HepG2 (cell line): ENCODE measurements around the gene CLEC2D. TPM values are rescaled to one million over a fixed set of nuclear protein-coding genes. Genes with fewer than 3 reads are reported as not detected.

Experiments
- ATAC-seq: fragments of 200-7000 bp; cut with Tn5 transposase; 3 replicates; pipeline ENCODE4 v1.9.1; 2020; ENCODE audit warnings: mild to moderate bottlenecking, moderate library complexity
- BruUV-seq: library from RNA; stranded (reverse); fragments of 400-500 nt; replicated peaks from 2 replicates; lab custom pipeline; 2021; lab: Mats Ljungman, UMichigan
- CTCF ChIA-PET: fragments of 300-600 bp; formaldehyde crosslinking; extraction: SDS; loops from one replicate; lab custom pipeline; 2021; ENCODE audit warnings: low total read pairs, inconsistent platforms, low intra/inter-chr PET ratio; lab: Yijun Ruan, JAX
- POLR2A ChIA-PET: fragments of 350-600 bp; sonication (Branson Sonifier 250); formaldehyde crosslinking; loops from one replicate; lab custom pipeline; 2020; ENCODE audit warnings: antibody characterized with exemption, inconsistent platforms; lab: Yijun Ruan, JAX
- DNase-seq: peaks from one replicate; pipeline ENCODE4 v3.0.0-alpha.2; 2015; ENCODE audit warnings: low spot score
- FAIRE-seq: peaks from 3 replicates; lab custom pipeline; 2011; peaks lifted over from hg19 to GRCh38; lab: Jason Lieb, UNC
- H2AFZ ChIP-seq: one replicate; pipeline ENCODE4 v1.6.1; 2011; ENCODE audit warnings: low read length, inconsistent platforms
- H3K27ac ChIP-seq: fragments of 300-600 bp; 3 replicates; pipeline ENCODE4 v1.8.0; 2011; ENCODE audit warnings: mixed run types, mild to moderate bottlenecking, mixed read lengths, low read length, inconsistent platforms; ENCODE audit not compliant: insufficient read depth; ENCODE audit errors: extremely low read length
- H3K27me3 ChIP-seq, 2 experiments: fragments of 200-600 bp in 1 of 2; 2 replicates in 1 of 2; 3 replicates in 1 of 2; pipeline versions ENCODE4 v1.6.0 to v1.8.0; 2011; ENCODE audit warnings: low read length in 2 of 2, mild to moderate bottlenecking in 2 of 2, moderate library complexity in 2 of 2, inconsistent platforms in 1 of 2; ENCODE audit not compliant: insufficient read depth in 2 of 2, control insufficient read depth in 1 of 2
- H3K36me3 ChIP-seq, 2 experiments: fragments of 200-600 bp in 1 of 2; replicated peaks in 1 of 2; 2 replicates in 1 of 2; 3 replicates in 1 of 2; pipeline versions ENCODE4 v1.5.1 to v1.8.0; 2011; ENCODE audit warnings: low read length in 2 of 2, inconsistent platforms in 1 of 2; ENCODE audit not compliant: insufficient read depth in 2 of 2, control insufficient read depth in 1 of 2
- H3K4me1 ChIP-seq: 2 replicates; pipeline ENCODE4 v1.5.1; 2012; ENCODE audit warnings: low read length, inconsistent platforms; ENCODE audit not compliant: insufficient read depth
- H3K4me2 ChIP-seq: 2 replicates; pipeline ENCODE4 v1.6.0; 2011; ENCODE audit warnings: low read depth, low read length, inconsistent platforms
- H3K4me3 ChIP-seq, 3 experiments: fragments of 200-600 bp in 1 of 3; sonication (generic), shearing (Covaris generic) in 1 of 3; replicated peaks in 1 of 3; 2 replicates each; pipeline ENCODE4 v1.5.1; 2011 to 2016; ENCODE audit warnings: low read length in 3 of 3, inconsistent platforms in 2 of 3, low read depth in 2 of 3, mild to moderate bottlenecking in 2 of 3, control low read depth in 1 of 3, mixed read lengths in 1 of 3; ENCODE audit not compliant: insufficient read depth in 1 of 3
- H3K79me2 ChIP-seq: one replicate; pipeline ENCODE4 v1.6.1; 2011; ENCODE audit warnings: low read length, inconsistent platforms; ENCODE audit not compliant: insufficient read depth
- H3K9ac ChIP-seq: 2 replicates; pipeline ENCODE4 v1.6.0; 2011; ENCODE audit warnings: mild to moderate bottlenecking, low read depth, low read length, inconsistent platforms; ENCODE audit not compliant: insufficient read depth
- H3K9me3 ChIP-seq: 2 replicates; pipeline ENCODE4 v1.5.1; 2012; ENCODE audit warnings: mild to moderate bottlenecking, low read length
- H4K20me1 ChIP-seq: 2 replicates; pipeline ENCODE4 v1.6.0; 2011; ENCODE audit warnings: inconsistent platforms, mild to moderate bottlenecking, low read length, moderate library complexity; ENCODE audit not compliant: insufficient read depth
- AGO1 ChIP-seq: fragments of 200-400 bp; formaldehyde crosslinking; IDR thresholded peaks from 2 replicates; pipeline ENCODE4 v1.6.1; 2017; ENCODE audit warnings: mild to moderate bottlenecking, low read depth, low read length, moderate library complexity; ENCODE audit not compliant: poor library complexity, severe bottlenecking
- HDAC1 ChIP-seq: sonication (generic); formaldehyde crosslinking; IDR thresholded peaks from 2 replicates; pipeline ENCODE4 v1.5.1; 2020; ENCODE audit warnings: mild to moderate bottlenecking, missing genetic modification reagents
- MYPOP ChIP-seq: sonication (generic); formaldehyde crosslinking; IDR thresholded peaks from 2 replicates; pipeline ENCODE4 v1.8.1; 2023; ENCODE audit warnings: mild to moderate bottlenecking, moderate library complexity, missing genetic modification reagents
- POGZ ChIP-seq: sonication (generic); formaldehyde crosslinking; IDR thresholded peaks from 2 replicates; pipeline ENCODE4 v1.4.0; 2020; ENCODE audit warnings: mild to moderate bottlenecking, missing genetic modification reagents
- REL ChIP-seq: sonication (generic); formaldehyde crosslinking; conservative IDR thresholded peaks from 2 replicates; pipeline ENCODE4 v1.8.0; 2022; ENCODE audit warnings: mild to moderate bottlenecking, missing genetic modification reagents, moderate library complexity
- ZFP82 ChIP-seq: sonication (generic); formaldehyde crosslinking; IDR thresholded peaks from 2 replicates; pipeline ENCODE4 v1.5.1; 2020; ENCODE audit warnings: mild to moderate bottlenecking, missing genetic modification reagents, borderline replicate concordance
- ZNF335 ChIP-seq: sonication (generic); formaldehyde crosslinking; IDR thresholded peaks from 2 replicates; pipeline ENCODE4 v1.4.0; 2020; ENCODE audit warnings: missing genetic modification reagents
- ZNF33A ChIP-seq: sonication (generic); formaldehyde crosslinking; IDR thresholded peaks from 2 replicates; pipeline ENCODE4 v1.5.1; 2020; ENCODE audit warnings: missing genetic modification reagents, mild to moderate bottlenecking, moderate library complexity, borderline replicate concordance
- ZNF460 ChIP-seq: sonication (generic); formaldehyde crosslinking; IDR thresholded peaks from 2 replicates; pipeline ENCODE4 v1.5.1; 2020; ENCODE audit warnings: missing genetic modification reagents, mild to moderate bottlenecking, borderline replicate concordance
- ZNF501 ChIP-seq: sonication (generic); formaldehyde crosslinking; IDR thresholded peaks from 2 replicates; pipeline ENCODE4 v1.5.1; 2020; ENCODE audit warnings: mild to moderate bottlenecking, moderate library complexity, missing genetic modification reagents
- ZNF687 ChIP-seq: sonication (generic); formaldehyde crosslinking; IDR thresholded peaks from 2 replicates; pipeline ENCODE4 v1.5.1; 2020; ENCODE audit warnings: mild to moderate bottlenecking, missing genetic modification reagents, moderate library complexity
- WGBS: methylation state at CpG from one replicate; pipeline ENCODE4 v1.1.6; 2017; ENCODE audit warnings: low lambda C conversion rate; 5-methylcytosine and 5-hydroxymethylcytosine counted together
- in situ Hi-C: cut with HindIII; loops from 2 replicates; pipeline ENCODE4 v1.10.0; 2017; ENCODE audit warnings: low pct_unique_long_range_greater_than_20kb; ENCODE audit not compliant: extremely low pct_ligation_motif_present
- intact Hi-C: fragments of 100-400 bp; cut with micrococcal nuclease; formaldehyde crosslinking; loops from one replicate; pipeline ENCODE4 v1.10.0; 2022; ENCODE audit not compliant: unreplicated experiment
- polyA plus RNA-seq, 8 experiments: library from polyadenylated mRNA; depleted of rRNA in 3 of 8; stranded (reverse) in 7 of 8; unstranded in 1 of 8; fragments of >200 nt; fragmentation: Illumina TruSeq in 4 of 8; extraction: Trizol in 4 of 8; gene quantifications; 2 replicates each; pipeline versions ENCODE4 v1.2.1 to v1.2.3, GENCODE V29; 2011 to 2016; ENCODE audit warnings: low read depth in 4 of 8, missing spikeins in 1 of 8, mixed read lengths in 1 of 8; ENCODE audit not compliant: insufficient read depth in 1 of 8
- total RNA-seq, 5 experiments: library from RNA; depleted of rRNA; stranded (reverse); fragments of >200 nt; fragmentation: Illumina TruSeq; extraction: Trizol; gene quantifications; 2 replicates each; pipeline ENCODE4 v1.2.3, GENCODE V29; 2016; ENCODE audit warnings: low read depth in 1 of 5
- TF ChIP-seq, protein P1 (sequence below): sonication (generic); formaldehyde crosslinking; IDR thresholded peaks from 2 replicates; pipeline ENCODE4 v1.4.0; 2020; ENCODE audit warnings: missing genetic modification reagents
- TF ChIP-seq, protein P2 (sequence below): sonication (generic); formaldehyde crosslinking; IDR thresholded peaks from 2 replicates; pipeline ENCODE4 v1.5.0; 2020; ENCODE audit warnings: missing genetic modification reagents

The CLEC2D gene
- total and polyA plus RNA-seq, 2 of the 13 experiments (the other 11 are each of a cell fraction or from before 2014, with no cell fraction given): 2.5 to 8.6 TPM

DNA sequence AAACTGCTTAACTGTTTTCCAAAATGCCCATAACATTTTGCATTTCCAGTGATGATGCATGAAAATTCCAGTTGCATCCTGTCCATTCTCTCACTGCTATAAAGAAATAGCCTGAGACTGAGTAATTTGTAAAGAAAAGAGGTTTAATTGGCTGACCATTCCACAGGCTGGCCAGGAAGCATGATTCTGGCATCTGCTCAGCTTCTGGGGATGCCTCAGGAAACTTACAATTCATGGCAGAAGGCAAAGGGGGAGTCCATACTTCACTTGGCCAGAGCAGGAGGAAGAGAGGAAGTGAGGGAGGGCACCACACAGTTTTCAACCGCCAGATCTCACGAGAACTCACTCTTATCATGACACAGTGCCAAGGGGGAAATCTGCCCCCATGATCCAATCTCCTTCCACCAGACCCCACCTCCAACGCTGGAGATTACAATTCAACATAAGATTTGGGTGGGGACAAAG, 18.2 kb upstream of the CLEC2D start:
- ChIA-PET CTCF (no interaction called here), POLR2A (no interaction called here)
- peaks cover 50% of the 10 kb centered on the region for H3K4me1 ChIP-seq
- H2AFZ ChIP-seq: no peak overlapping the region
- 89% methylated on average over 3 of the region's 3 CpGs for WGBS
- intact Hi-C loops (no loop called here), in situ Hi-C loops (no loop called here)
- no peak overlapping the region for H3K9ac ChIP-seq
- DNase-seq: no peak
- H3K9me3 ChIP-seq: no peaks in the 10 kb centered on the region
- FAIRE-seq: no peak
- peak overlapping the region; percentile 82 for H3K27ac ChIP-seq
- BruUV-seq: no TSS peak
- H3K36me3 ChIP-seq: peaks cover 1 to 12% of the 10 kb centered on the region in 2 experiments
- H3K79me2 ChIP-seq: peaks cover 38% of the 10 kb centered on the region
- no peak overlapping the region; a peak in 1 of 6 replicates for H3K4me3 ChIP-seq
- no peak for ATAC-seq
- H4K20me1 ChIP-seq: no peaks in the 10 kb centered on the region; the same call in 1 of the 2 replicates
- no peaks in the 10 kb centered on the region; a peak in 1 of 5 replicates for H3K27me3 ChIP-seq
- peak overlapping the region; percentile 83 for H3K4me2 ChIP-seq
- no peak for TF ChIP-seq AGO1
- TF ChIP-seq POGZ (CRISPR knock-in tag): peak; percentile 55; the same call in 1 of the 2 replicates
- no peak for TF ChIP-seq ZNF460
- TF ChIP-seq ZNF687 (CRISPR knock-in tag): no peak
- 0 out of 2 replicates have a peak, but pooled peaks have one; percentile 7 for TF ChIP-seq REL (CRISPR knock-in tag)
- TF ChIP-seq HDAC1 (CRISPR knock-in tag): no peak
- TF ChIP-seq ZNF335: no peak
- TF ChIP-seq ZNF501: no peak
- TF ChIP-seq MYPOP (CRISPR knock-in tag): no peak
- TF ChIP-seq, protein P1, sequence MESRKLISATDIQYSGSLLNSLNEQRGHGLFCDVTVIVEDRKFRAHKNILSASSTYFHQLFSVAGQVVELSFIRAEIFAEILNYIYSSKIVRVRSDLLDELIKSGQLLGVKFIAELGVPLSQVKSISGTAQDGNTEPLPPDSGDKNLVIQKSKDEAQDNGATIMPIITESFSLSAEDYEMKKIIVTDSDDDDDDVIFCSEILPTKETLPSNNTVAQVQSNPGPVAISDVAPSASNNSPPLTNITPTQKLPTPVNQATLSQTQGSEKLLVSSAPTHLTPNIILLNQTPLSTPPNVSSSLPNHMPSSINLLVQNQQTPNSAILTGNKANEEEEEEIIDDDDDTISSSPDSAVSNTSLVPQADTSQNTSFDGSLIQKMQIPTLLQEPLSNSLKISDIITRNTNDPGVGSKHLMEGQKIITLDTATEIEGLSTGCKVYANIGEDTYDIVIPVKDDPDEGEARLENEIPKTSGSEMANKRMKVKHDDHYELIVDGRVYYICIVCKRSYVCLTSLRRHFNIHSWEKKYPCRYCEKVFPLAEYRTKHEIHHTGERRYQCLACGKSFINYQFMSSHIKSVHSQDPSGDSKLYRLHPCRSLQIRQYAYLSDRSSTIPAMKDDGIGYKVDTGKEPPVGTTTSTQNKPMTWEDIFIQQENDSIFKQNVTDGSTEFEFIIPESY: 0 out of 2 replicates have a peak, but pooled peaks have one; percentile 35
- TF ChIP-seq, protein P2, sequence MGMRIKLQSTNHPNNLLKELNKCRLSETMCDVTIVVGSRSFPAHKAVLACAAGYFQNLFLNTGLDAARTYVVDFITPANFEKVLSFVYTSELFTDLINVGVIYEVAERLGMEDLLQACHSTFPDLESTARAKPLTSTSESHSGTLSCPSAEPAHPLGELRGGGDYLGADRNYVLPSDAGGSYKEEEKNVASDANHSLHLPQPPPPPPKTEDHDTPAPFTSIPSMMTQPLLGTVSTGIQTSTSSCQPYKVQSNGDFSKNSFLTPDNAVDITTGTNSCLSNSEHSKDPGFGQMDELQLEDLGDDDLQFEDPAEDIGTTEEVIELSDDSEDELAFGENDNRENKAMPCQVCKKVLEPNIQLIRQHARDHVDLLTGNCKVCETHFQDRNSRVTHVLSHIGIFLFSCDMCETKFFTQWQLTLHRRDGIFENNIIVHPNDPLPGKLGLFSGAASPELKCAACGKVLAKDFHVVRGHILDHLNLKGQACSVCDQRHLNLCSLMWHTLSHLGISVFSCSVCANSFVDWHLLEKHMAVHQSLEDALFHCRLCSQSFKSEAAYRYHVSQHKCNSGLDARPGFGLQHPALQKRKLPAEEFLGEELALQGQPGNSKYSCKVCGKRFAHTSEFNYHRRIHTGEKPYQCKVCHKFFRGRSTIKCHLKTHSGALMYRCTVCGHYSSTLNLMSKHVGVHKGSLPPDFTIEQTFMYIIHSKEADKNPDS (CRISPR knock-in tag): 0 out of 2 replicates have a peak, but pooled peaks have one; percentile 26
- peak; percentile 55; the same call in 1 of the 2 replicates for TF ChIP-seq ZFP82 (CRISPR knock-in tag)
- TF ChIP-seq ZNF33A (CRISPR knock-in tag): 0 out of 2 replicates have a peak, but pooled peaks have one; percentile 6
